IMR-90 (cell line): Measurements from ENCODE around the gene PF4V1. TPM values are rescaled to one million over a fixed set of nuclear protein-coding genes. Genes with fewer than 3 reads are reported as not detected.

Experiments
- ATAC-seq: fragments of 200-7000 bp; cut with Tn5 transposase; 2 replicates; pipeline ENCODE4 v1.9.1; 2020; ENCODE audit warnings: low read depth, mild to moderate bottlenecking, moderate library complexity
- BruUV-seq: library from RNA; stranded (reverse); fragments of 400-500 nt; replicated peaks from 2 replicates; lab custom pipeline; 2021; lab: Mats Ljungman, UMichigan
- CTCF ChIA-PET: fragments of 300-600 bp; formaldehyde crosslinking; extraction: SDS; loops from one replicate; lab custom pipeline; 2021; ENCODE audit warnings: antibody characterized with exemption; lab: Yijun Ruan, JAX
- POLR2A ChIA-PET: fragments of 300-600 bp; sonication (Branson Sonifier 250); formaldehyde crosslinking; loops from one replicate; lab custom pipeline; 2022; ENCODE audit warnings: antibody characterized with exemption; ENCODE audit not compliant: unreplicated experiment; lab: Charles Lee
- DNase-seq: peaks from one replicate; pipeline ENCODE4 v3.0.0; 2013
- H2AFZ ChIP-seq: replicated peaks from 2 replicates; pipeline ENCODE3; 2013; ENCODE audit warnings: low read length, mild to moderate bottlenecking; ENCODE audit not compliant: poor library complexity
- H2AK5ac ChIP-seq: 2 replicates; pipeline ENCODE4 v1.6.1; 2013; ENCODE audit warnings: low read depth, low read length, inconsistent platforms
- H2AK9ac ChIP-seq: replicated peaks from 2 replicates; pipeline ENCODE3; 2013; ENCODE audit warnings: mild to moderate bottlenecking, low read depth, low read length, moderate library complexity; ENCODE audit not compliant: poor library complexity
- H2BK120ac ChIP-seq: 2 replicates; pipeline ENCODE4 v1.6.1; 2013; ENCODE audit warnings: low read depth, low read length, inconsistent platforms
- H2BK15ac ChIP-seq: 3 replicates; pipeline ENCODE4 v1.6.1; 2013; ENCODE audit warnings: low read depth, low read length, inconsistent platforms
- H2BK20ac ChIP-seq: 2 replicates; pipeline ENCODE4 v1.6.1; 2013; ENCODE audit warnings: low read depth, mild to moderate bottlenecking, inconsistent platforms, low read length, moderate library complexity
- H2BK5ac ChIP-seq: 2 replicates; pipeline ENCODE4 v1.6.1; 2013; ENCODE audit warnings: mild to moderate bottlenecking, low read depth, low read length, inconsistent platforms; ENCODE audit not compliant: poor library complexity, severe bottlenecking
- H3K14ac ChIP-seq: replicated peaks from 2 replicates; pipeline ENCODE4 v1.6.1; 2013; ENCODE audit warnings: low read depth, low read length, inconsistent platforms
- H3K18ac ChIP-seq: 2 replicates; pipeline ENCODE4 v1.6.1; 2013; ENCODE audit warnings: low read depth, low read length, control low read depth
- H3K23ac ChIP-seq: 2 replicates; pipeline ENCODE4 v1.6.1; 2013; ENCODE audit warnings: low read depth, low read length, inconsistent platforms
- H3K27ac ChIP-seq: 2 replicates; pipeline ENCODE4 v1.5.1; 2013; ENCODE audit warnings: mild to moderate bottlenecking, control low read depth, low read length; ENCODE audit not compliant: insufficient read depth
- H3K27me3 ChIP-seq: 2 replicates; pipeline ENCODE4 v1.6.1; 2013; ENCODE audit warnings: low read length; ENCODE audit not compliant: control insufficient read depth, insufficient read depth
- H3K36me3 ChIP-seq: 2 replicates; pipeline ENCODE4 v1.6.1; 2013; ENCODE audit warnings: low read length, mixed read lengths; ENCODE audit not compliant: control insufficient read depth, insufficient read depth
- H3K4ac ChIP-seq: 2 replicates; pipeline ENCODE4 v1.6.1; 2013; ENCODE audit warnings: low read depth, low read length, inconsistent platforms
- H3K4me1 ChIP-seq: 2 replicates; pipeline ENCODE4 v1.6.1; 2013; ENCODE audit warnings: low read length, mixed read lengths; ENCODE audit not compliant: control insufficient read depth, insufficient read depth
- H3K4me2 ChIP-seq: 2 replicates; pipeline ENCODE4 v1.6.1; 2013; ENCODE audit warnings: low read depth, mild to moderate bottlenecking, control low read depth, low read length, moderate library complexity
- H3K4me3 ChIP-seq: 2 replicates; pipeline ENCODE4 v1.5.1; 2013; ENCODE audit warnings: low read depth, mild to moderate bottlenecking, control low read depth, low read length, moderate library complexity; ENCODE audit not compliant: insufficient read depth
- H3K56ac ChIP-seq: 2 replicates; pipeline ENCODE4 v1.6.1; 2013; ENCODE audit warnings: low read length, inconsistent platforms; ENCODE audit not compliant: insufficient read depth; ENCODE audit errors: extremely low read depth
- H3K79me1 ChIP-seq, 2 experiments: 2 replicates each; pipeline ENCODE4 v1.6.1; 2013; ENCODE audit warnings: low read length in 2 of 2, inconsistent platforms in 1 of 2, low read depth in 1 of 2
- H3K9ac ChIP-seq: 2 replicates; pipeline ENCODE4 v1.6.1; 2013; ENCODE audit warnings: low read depth, low read length, control low read depth
- H3K9me1 ChIP-seq: 2 replicates; pipeline ENCODE4 v1.6.1; 2013; ENCODE audit warnings: low read length, inconsistent platforms; ENCODE audit not compliant: insufficient read depth
- H3K9me3 ChIP-seq: 2 replicates; pipeline ENCODE4 v1.6.1; 2013; ENCODE audit warnings: low read length; ENCODE audit not compliant: control insufficient read depth, insufficient read depth
- H4K20me1 ChIP-seq: 2 replicates; pipeline ENCODE4 v1.6.1; 2013; ENCODE audit warnings: low read length, inconsistent platforms; ENCODE audit not compliant: insufficient read depth
- H4K5ac ChIP-seq: 2 replicates; pipeline ENCODE4 v1.6.1; 2013; ENCODE audit warnings: mild to moderate bottlenecking, low read depth, low read length, control low read depth
- H4K8ac ChIP-seq, 2 experiments: 2 replicates each; pipeline ENCODE4 v1.6.1; 2013; ENCODE audit warnings: low read depth in 2 of 2, low read length in 2 of 2, control low read depth in 1 of 2, inconsistent platforms in 1 of 2
- H4K91ac ChIP-seq: 2 replicates; pipeline ENCODE4 v1.6.1; 2013; ENCODE audit warnings: low read depth, low read length, inconsistent platforms; ENCODE audit not compliant: insufficient read depth
- CEBPB ChIP-seq: IDR thresholded peaks from 2 replicates; pipeline ENCODE4 v1.6.1; 2012; ENCODE audit warnings: low read depth, low read length, improper control_type of control experiment
- CHD1 ChIP-seq: IDR thresholded peaks from 2 replicates; pipeline ENCODE4 v1.6.1; 2012; ENCODE audit warnings: low read depth, low read length, improper control_type of control experiment
- CTCF ChIP-seq: conservative IDR thresholded peaks from 2 replicates; pipeline ENCODE4 v1.5.1; 2012; ENCODE audit warnings: mild to moderate bottlenecking, low read depth, low read length, improper control_type of control experiment
- ELK1 ChIP-seq: fragments of 150-350 bp; IDR thresholded peaks from 2 replicates; pipeline ENCODE4 v1.6.1; 2016; ENCODE audit warnings: low read depth, mild to moderate bottlenecking, low read length, moderate library complexity, borderline replicate concordance
- MAFK ChIP-seq: IDR thresholded peaks from 2 replicates; pipeline ENCODE4 v1.6.1; 2012; ENCODE audit warnings: low read depth, low read length, improper control_type of control experiment
- MXI1 ChIP-seq: IDR thresholded peaks from 2 replicates; pipeline ENCODE4 v1.6.1; 2012; ENCODE audit warnings: low read depth, mild to moderate bottlenecking, low read length, moderate library complexity, borderline replicate concordance
- NFE2L2 ChIP-seq: fragments of 150-350 bp; IDR thresholded peaks from 2 replicates; pipeline ENCODE4 v1.6.1; 2016; ENCODE audit warnings: low read depth, mild to moderate bottlenecking, low read length
- POLR2A ChIP-seq: IDR thresholded peaks from 2 replicates; pipeline ENCODE4 v1.6.1; 2012; ENCODE audit warnings: mild to moderate bottlenecking, low read depth, low read length
- RAD21 ChIP-seq: IDR thresholded peaks from 2 replicates; pipeline ENCODE4 v1.6.1; 2012; ENCODE audit warnings: low read length, improper control_type of control experiment
- RCOR1 ChIP-seq: IDR thresholded peaks from 2 replicates; pipeline ENCODE4 v1.6.1; 2012; ENCODE audit warnings: mild to moderate bottlenecking, low read length, improper control_type of control experiment; ENCODE audit not compliant: insufficient replicate concordance
- RFX5 ChIP-seq: IDR thresholded peaks from 2 replicates; pipeline ENCODE4 v1.8.0; 2012; ENCODE audit warnings: low read depth, mild to moderate bottlenecking, low read length, moderate library complexity
- SMC3 ChIP-seq: fragments of 150-350 bp; IDR thresholded peaks from 2 replicates; pipeline ENCODE4 v1.6.1; 2016; ENCODE audit warnings: low read depth, mild to moderate bottlenecking, antibody characterized with exemption, low read length, moderate library complexity
- USF2 ChIP-seq: fragments of 150-350 bp; IDR thresholded peaks from 2 replicates; pipeline ENCODE4 v1.6.1; 2017; ENCODE audit warnings: mild to moderate bottlenecking, antibody characterized with exemption, low read length, low read depth
- WGBS, 2 experiments: methylation state at CpG; one replicate each; pipeline versions ENCODE4 v1.1.5 to v1.1.7; 2013; ENCODE audit warnings: missing lambda C conversion rate in 2 of 2; ENCODE audit not compliant: insufficient read length in 1 of 2; ENCODE audit errors: extremely low coverage in 2 of 2; 5-methylcytosine and 5-hydroxymethylcytosine counted together
- dilution Hi-C: fragments of 300-500 bp; cut with HindIII; formaldehyde crosslinking; loops from one replicate; pipeline ENCODE4 v1.14.3; 2018; ENCODE audit warnings: low sequenced_read_pairs; ENCODE audit not compliant: unreplicated experiment
- in situ Hi-C: fragments of 300-500 bp; cut with MboI; formaldehyde crosslinking; loops from 3 replicates; pipeline ENCODE4 v1.14.3; 2019; ENCODE audit warnings: low sequenced_read_pairs, inconsistent platforms, mixed read lengths
- intact Hi-C: fragments of 100-400 bp; cut with micrococcal nuclease; formaldehyde crosslinking; loops from 2 replicates; pipeline ENCODE4 v1.10.0; 2022
- polyA plus RNA-seq, 3 experiments: library from polyadenylated mRNA; depleted of rRNA; stranded (reverse); fragments of >200 nt; gene quantifications; 2 replicates each; pipeline ENCODE4 v1.2.3, GENCODE V29; 2012; ENCODE audit warnings: low replicate concordance in 1 of 3
- total RNA-seq: library from RNA; depleted of rRNA; stranded (reverse); fragments of >200 nt; gene quantifications from 2 replicates; pipeline ENCODE4 v1.2.3, GENCODE V29; 2012

Gene PF4V1
- total and polyA plus RNA-seq, 2 of the 4 experiments (the other 2 are of a cell fraction) = not detected

- no peaks in the 10 kb centered on the region for H4K20me1 ChIP-seq
- POLR2A ChIA-PET = no interaction called here
- H4K91ac ChIP-seq = no peak overlapping the region
- H3K14ac ChIP-seq = no peak overlapping the region
- H2BK20ac ChIP-seq = no peak overlapping the region
- no peak overlapping the region for H3K9ac ChIP-seq
- no TSS peak for BruUV-seq
- H3K56ac ChIP-seq = no peak overlapping the region
- intact Hi-C loops = no loop called here
- TF ChIP-seq NFE2L2 (no peak), RCOR1 (no peak), POLR2A (no peak), CHD1 (no peak), USF2 (no peak), MXI1 (no peak), ELK1 (no peak), RFX5 (no peak), CTCF (no peak), CEBPB (no peak), RAD21 (no peak), MAFK (no peak), SMC3 (no peak)
- dilution Hi-C loops = no loop called here
- H3K36me3 ChIP-seq = no peaks in the 10 kb centered on the region
- H2AK9ac ChIP-seq = no peak overlapping the region
- no peaks in the 10 kb centered on the region for H3K9me3 ChIP-seq
- ATAC-seq = no peak
- H2BK5ac ChIP-seq = no peak overlapping the region
- CTCF ChIA-PET = no interaction called here
- H2AFZ ChIP-seq = no peak overlapping the region
- 60% methylated on average over 2 of the region's 9 CpGs; no CpG with 5 or more reads in 1 of the 2 experiments for WGBS, 2 experiments
- H3K4me2 ChIP-seq = no peak overlapping the region
- peak overlapping the region; percentile 53; the same call in 1 of the 3 replicates for H2BK15ac ChIP-seq
- H2BK120ac ChIP-seq = no peak overlapping the region
- no peak overlapping the region for H3K4me3 ChIP-seq
- no peaks in the 10 kb centered on the region for H3K79me1 ChIP-seq
- H2AK5ac ChIP-seq = no peak overlapping the region; the same call in 1 of the 2 replicates
- peaks cover 9% of the 10 kb centered on the region for H3K4me1 ChIP-seq
- in situ Hi-C loops = no loop called here
- H3K27ac ChIP-seq = no peak overlapping the region
- no peak overlapping the region for H3K23ac ChIP-seq
- H3K18ac ChIP-seq = no peak overlapping the region
- H4K8ac ChIP-seq = no peak overlapping the region
- H3K9me1 ChIP-seq = no peaks in the 10 kb centered on the region
- H3K4ac ChIP-seq = 0 out of 2 replicates have a peak overlapping the region, but pooled peaks have one; percentile 45
- peak; percentile 42 for DNase-seq
- H3K27me3 ChIP-seq = peaks cover 2% of the 10 kb centered on the region; the same call in 1 of the 2 replicates
- no peak overlapping the region for H4K5ac ChIP-seq
These were observed 42.4 kb downstream of the PF4V1 start for GRCh38 chr4:73895201-73896175.
